H9 (cell line): ENCODE results near the gene ATRN. TPM values are rescaled to one million over a fixed set of nuclear protein-coding genes. Genes with fewer than 3 reads are reported as not detected.
A peak's percentile ranks its signal among the peaks of the same experiment; 100 is the strongest.

ENCODE experiments used
- DNase-seq: peaks from one replicate; pipeline ENCODE4 v3.0.0-alpha.2; 2017
- H2AFZ ChIP-seq: one replicate; pipeline ENCODE4 v1.6.1; 2013; ENCODE audit warnings: mild to moderate bottlenecking, low read length, control low read depth, moderate library complexity
- H2AK5ac ChIP-seq: 2 replicates; pipeline ENCODE4 v1.6.1; 2013; ENCODE audit warnings: low read length, control low read depth, mixed read lengths; ENCODE audit not compliant: insufficient read length
- H2BK120ac ChIP-seq: one replicate; pipeline ENCODE4 v1.6.1; 2013; ENCODE audit warnings: low read depth, mild to moderate bottlenecking, low read length, control low read depth, inconsistent platforms; ENCODE audit not compliant: poor library complexity, severe bottlenecking
- H2BK12ac ChIP-seq: 2 replicates; pipeline ENCODE4 v1.6.1; 2013; ENCODE audit warnings: low read length, control low read depth, mixed read lengths, low read depth; ENCODE audit not compliant: insufficient read length
- H2BK15ac ChIP-seq: 2 replicates; pipeline ENCODE4 v1.6.1; 2013; ENCODE audit warnings: low read depth, low read length, control low read depth
- H2BK20ac ChIP-seq: one replicate; pipeline ENCODE4 v1.6.1; 2013; ENCODE audit warnings: low read depth, mild to moderate bottlenecking, low read length, control low read depth, inconsistent platforms; ENCODE audit not compliant: poor library complexity, severe bottlenecking
- H2BK5ac ChIP-seq: 2 replicates; pipeline ENCODE4 v1.6.1; 2013; ENCODE audit warnings: low read length, control low read depth, mixed read lengths; ENCODE audit not compliant: insufficient read length
- H3K14ac ChIP-seq: 2 replicates; pipeline ENCODE4 v1.6.1; 2013; ENCODE audit warnings: low read length, control low read depth; ENCODE audit not compliant: insufficient read depth
- H3K18ac ChIP-seq: 2 replicates; pipeline ENCODE4 v1.6.1; 2013; ENCODE audit warnings: low read depth, mild to moderate bottlenecking, mixed read lengths, low read length, control low read depth; ENCODE audit not compliant: insufficient read length
- H3K23ac ChIP-seq: 2 replicates; pipeline ENCODE4 v1.6.1; 2013; ENCODE audit warnings: low read length, control low read depth, mixed read lengths, low read depth; ENCODE audit not compliant: insufficient read length
- H3K23me2 ChIP-seq: 2 replicates; pipeline ENCODE4 v1.6.1; 2013; ENCODE audit warnings: low read depth, mild to moderate bottlenecking, mixed read lengths, low read length, control low read depth; ENCODE audit not compliant: insufficient read length, poor library complexity, severe bottlenecking
- H3K27ac ChIP-seq: 2 replicates; pipeline ENCODE4 v1.5.1; 2013; ENCODE audit warnings: low read length, control low read depth, mixed read lengths, low read depth; ENCODE audit not compliant: insufficient read length
- H3K27me3 ChIP-seq: 2 replicates; pipeline ENCODE4 v1.6.1; 2013; ENCODE audit warnings: low read length, control low read depth, inconsistent platforms; ENCODE audit not compliant: insufficient read depth
- H3K4ac ChIP-seq: 2 replicates; pipeline ENCODE4 v1.6.1; 2013; ENCODE audit warnings: low read depth, mild to moderate bottlenecking, control low read depth, inconsistent platforms, low read length, moderate library complexity
- H3K4me1 ChIP-seq: 2 replicates; pipeline ENCODE4 v1.6.1; 2013; ENCODE audit warnings: low read length, control low read depth, inconsistent platforms; ENCODE audit not compliant: insufficient read depth
- H3K4me2 ChIP-seq: 2 replicates; pipeline ENCODE4 v1.6.1; 2013; ENCODE audit warnings: low read length, control low read depth, mixed read lengths; ENCODE audit not compliant: insufficient read length, insufficient read depth
- H3K56ac ChIP-seq: 2 replicates; pipeline ENCODE4 v1.6.1; 2013; ENCODE audit warnings: low read depth, mild to moderate bottlenecking, mixed read lengths, low read length, control low read depth; ENCODE audit not compliant: insufficient read length
- H3K79me1 ChIP-seq: 2 replicates; pipeline ENCODE4 v1.6.1; 2013; ENCODE audit warnings: low read depth, mild to moderate bottlenecking, moderate library complexity, low read length, control low read depth, inconsistent platforms; ENCODE audit not compliant: insufficient read depth, poor library complexity, severe bottlenecking
- H3K79me2 ChIP-seq: 2 replicates; pipeline ENCODE4 v1.6.1; 2013; ENCODE audit warnings: low read length, control low read depth, inconsistent platforms; ENCODE audit not compliant: insufficient read depth
- H3K9ac ChIP-seq: 2 replicates; pipeline ENCODE4 v1.6.1; 2013; ENCODE audit warnings: low read length, control low read depth, mixed read lengths; ENCODE audit not compliant: insufficient read length; ENCODE audit errors: extremely low read depth
- H3K9me3 ChIP-seq: one replicate; pipeline ENCODE4 v1.6.1; 2013; ENCODE audit warnings: low read depth, low read length, inconsistent platforms; ENCODE audit not compliant: control insufficient read depth
- H3T11ph ChIP-seq: one replicate; pipeline ENCODE4 v1.6.1; 2013; ENCODE audit warnings: mild to moderate bottlenecking, low read length, control low read depth, inconsistent platforms
- H4K20me1 ChIP-seq: one replicate; pipeline ENCODE4 v1.6.1; 2013; ENCODE audit not compliant: control insufficient read depth, insufficient read length, insufficient read depth
- H4K5ac ChIP-seq: 2 replicates; pipeline ENCODE4 v1.6.1; 2013; ENCODE audit warnings: low read depth, mild to moderate bottlenecking, mixed read lengths, low read length, control low read depth; ENCODE audit not compliant: insufficient read length
- H4K8ac ChIP-seq: replicated peaks from 2 replicates; pipeline ENCODE4 v1.6.1; 2013; ENCODE audit warnings: low read length, control low read depth, mixed read lengths, low read depth; ENCODE audit not compliant: insufficient read length
- H4K91ac ChIP-seq: 2 replicates; pipeline ENCODE4 v1.6.1; 2013; ENCODE audit warnings: low read depth, mild to moderate bottlenecking, moderate library complexity, mixed read lengths, low read length, control low read depth; ENCODE audit not compliant: insufficient read length
- H3K27ac Mint-ChIP-seq, 3 experiments: 2 replicates in 2 of 3; 3 replicates in 1 of 3; pipeline ENCODE4 v1.8.0; 2020 to 2021; ENCODE audit warnings: mixed read lengths in 3 of 3, mild to moderate bottlenecking in 1 of 3, moderate library complexity in 1 of 3
- H3K27me3 Mint-ChIP-seq: 2 replicates; pipeline ENCODE4 v1.8.0; 2021; ENCODE audit warnings: low read depth, mild to moderate bottlenecking, moderate library complexity, mixed read lengths
- H3K36me3 Mint-ChIP-seq, 3 experiments: 2 replicates in 2 of 3; 3 replicates in 1 of 3; pipeline ENCODE4 v1.8.0; 2020 to 2021; ENCODE audit warnings: low read depth in 3 of 3, mixed read lengths in 3 of 3; ENCODE audit not compliant: insufficient read depth in 1 of 3
- H3K4me1 Mint-ChIP-seq, 2 experiments: 2 replicates each; pipeline ENCODE4 v1.8.0; 2020; ENCODE audit warnings: mixed read lengths in 2 of 2
- H3K4me3 Mint-ChIP-seq, 2 experiments: 2 replicates in 1 of 2; 3 replicates in 1 of 2; pipeline ENCODE4 v1.8.0; 2020 to 2021; ENCODE audit warnings: mild to moderate bottlenecking in 2 of 2, mixed read lengths in 2 of 2, moderate library complexity in 1 of 2
- H3K9me3 Mint-ChIP-seq, 2 experiments: 2 replicates in 1 of 2; 3 replicates in 1 of 2; pipeline ENCODE4 v1.8.0; 2020; ENCODE audit warnings: mild to moderate bottlenecking in 2 of 2, mixed read lengths in 2 of 2, moderate library complexity in 1 of 2
- WGBS: extraction: QIAGEN DNeasy Blood & Tissue Kit; methylation state at CpG from one replicate; pipeline ENCODE4 v1.1.7; 2013; ENCODE audit warnings: missing lambda C conversion rate, low lambda C conversion rate, mixed read lengths; ENCODE audit not compliant: insufficient read length; ENCODE audit errors: extremely low coverage; 5-methylcytosine and 5-hydroxymethylcytosine counted together
- total RNA-seq: library from RNA; stranded (reverse); gene quantifications from 2 replicates; pipeline ENCODE4 v1.2.1, GENCODE V29; 2021
- TF ChIP-seq, protein P1 (sequence below): fragments of 200-600 bp; sonication (generic); conservative IDR thresholded peaks from 3 replicates; pipeline ENCODE4 v1.8.0; 2021; ENCODE audit warnings: antibody characterized with exemption, mild to moderate bottlenecking

The ATRN gene
- total RNA-seq, 1 experiment from 2014 or later = 23.1 TPM

DNA sequence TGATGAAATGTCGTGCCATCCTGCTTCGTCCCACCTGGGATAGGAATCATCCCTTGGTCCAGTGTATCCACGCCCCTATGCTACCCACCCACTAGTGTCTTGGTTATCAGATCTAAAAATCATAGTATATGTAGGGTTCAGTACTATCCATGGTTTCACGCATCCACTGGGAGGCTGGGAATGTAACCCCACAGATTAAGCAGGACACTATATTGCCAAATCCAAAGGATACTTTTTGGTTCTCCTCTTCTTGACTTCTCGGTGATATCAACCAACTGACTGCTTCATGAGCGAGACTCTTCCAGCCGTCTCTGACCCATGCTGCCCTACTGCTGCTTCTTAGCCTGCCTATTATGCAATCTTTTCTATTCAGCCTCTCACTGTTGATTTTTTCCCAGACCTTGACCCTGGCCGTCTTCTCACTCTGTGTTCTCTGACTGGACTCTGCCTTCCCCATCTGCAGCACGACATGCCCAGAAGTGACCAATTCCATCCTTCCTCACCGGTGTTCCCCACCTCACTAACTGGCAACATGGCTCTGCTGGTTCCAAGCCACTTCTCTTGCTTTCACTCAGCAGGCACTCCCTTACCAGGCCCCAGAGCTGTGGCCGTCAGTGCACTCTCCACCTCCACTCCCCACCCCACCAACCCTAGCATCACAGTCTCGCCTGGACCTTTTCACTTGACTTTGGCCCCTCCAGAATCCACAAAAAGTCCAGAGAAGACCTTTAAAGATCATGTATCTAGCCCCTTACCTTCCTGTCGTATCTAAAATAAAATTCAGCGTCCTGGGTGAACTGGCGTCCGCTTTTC lies 157.9 kb downstream of the ATRN start:
- Histone ChIP-seq H3K23ac (no peak overlapping the region), H2AK5ac (no peak overlapping the region), H3K23me2 (no peaks in the 10 kb centered on the region), H3K79me1 (no peaks in the 10 kb centered on the region), H3K4ac (no peak overlapping the region), H3K9me3 (no peaks in the 10 kb centered on the region), H3T11ph (no peak overlapping the region), H3K9ac (no peak overlapping the region), H3K4me2 (no peak overlapping the region), H3K56ac (no peak overlapping the region), H3K27me3 (no peaks in the 10 kb centered on the region), H4K91ac (no peak overlapping the region), H2BK15ac (no peak overlapping the region), H4K5ac (no peak overlapping the region), H3K79me2 (no peaks in the 10 kb centered on the region), H2BK5ac (no peak overlapping the region), H2BK20ac (no peak overlapping the region), H2BK12ac (no peak overlapping the region), H4K8ac (no peak overlapping the region), H3K14ac (no peak overlapping the region), H2AFZ (no peak overlapping the region), H3K4me1 (peaks cover 6% of the 10 kb centered on the region; the same call in 1 of the 2 replicates), H3K27ac (no peak overlapping the region), H2BK120ac (no peak overlapping the region), H4K20me1 (no peaks in the 10 kb centered on the region), H3K18ac (no peak overlapping the region)
- Mint-ChIP-seq H3K27me3 (no peaks in the 10 kb centered on the region), H3K9me3 (no peaks in the 10 kb centered on the region), H3K4me3 (no peak overlapping the region), H3K36me3 (peaks cover 0 to 11% (median 7%) of the 10 kb centered on the region in 3 experiments; a peak in 4 of 7 replicates), H3K27ac (peak overlapping the region in 1 of 3 experiments; percentile 1; a peak in 1 of 7 replicates), H3K4me1 (peaks cover 25% of the 10 kb centered on the region in 2 experiments)
- no peak for DNase-seq
- WGBS = no CpG with 5 or more reads among the region's 16 CpGs
- TF ChIP-seq, protein P1, sequence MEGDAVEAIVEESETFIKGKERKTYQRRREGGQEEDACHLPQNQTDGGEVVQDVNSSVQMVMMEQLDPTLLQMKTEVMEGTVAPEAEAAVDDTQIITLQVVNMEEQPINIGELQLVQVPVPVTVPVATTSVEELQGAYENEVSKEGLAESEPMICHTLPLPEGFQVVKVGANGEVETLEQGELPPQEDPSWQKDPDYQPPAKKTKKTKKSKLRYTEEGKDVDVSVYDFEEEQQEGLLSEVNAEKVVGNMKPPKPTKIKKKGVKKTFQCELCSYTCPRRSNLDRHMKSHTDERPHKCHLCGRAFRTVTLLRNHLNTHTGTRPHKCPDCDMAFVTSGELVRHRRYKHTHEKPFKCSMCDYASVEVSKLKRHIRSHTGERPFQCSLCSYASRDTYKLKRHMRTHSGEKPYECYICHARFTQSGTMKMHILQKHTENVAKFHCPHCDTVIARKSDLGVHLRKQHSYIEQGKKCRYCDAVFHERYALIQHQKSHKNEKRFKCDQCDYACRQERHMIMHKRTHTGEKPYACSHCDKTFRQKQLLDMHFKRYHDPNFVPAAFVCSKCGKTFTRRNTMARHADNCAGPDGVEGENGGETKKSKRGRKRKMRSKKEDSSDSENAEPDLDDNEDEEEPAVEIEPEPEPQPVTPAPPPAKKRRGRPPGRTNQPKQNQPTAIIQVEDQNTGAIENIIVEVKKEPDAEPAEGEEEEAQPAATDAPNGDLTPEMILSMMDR = no peak
